ENCODE data around the gene RAET1G.
"Not testable (repeated sequence)": the region's sequence is repeated elsewhere in the genome, so short reads cannot be mapped to it uniquely, and the experiment has no call there.

The RAET1G gene, protein sequence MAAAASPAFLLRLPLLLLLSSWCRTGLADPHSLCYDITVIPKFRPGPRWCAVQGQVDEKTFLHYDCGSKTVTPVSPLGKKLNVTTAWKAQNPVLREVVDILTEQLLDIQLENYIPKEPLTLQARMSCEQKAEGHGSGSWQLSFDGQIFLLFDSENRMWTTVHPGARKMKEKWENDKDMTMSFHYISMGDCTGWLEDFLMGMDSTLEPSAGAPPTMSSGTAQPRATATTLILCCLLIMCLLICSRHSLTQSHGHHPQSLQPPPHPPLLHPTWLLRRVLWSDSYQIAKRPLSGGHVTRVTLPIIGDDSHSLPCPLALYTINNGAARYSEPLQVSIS

GRCh38 chr6:149922642-149923326, at the start of gene RAET1G:
Gene RAET1G (minus strand): TSS chr6:149923121. CDS start chr6:149923010, 111 bp downstream.
- peak; percentile 91 for DNase-seq (ENCODE audit: low spot score)

DNA sequence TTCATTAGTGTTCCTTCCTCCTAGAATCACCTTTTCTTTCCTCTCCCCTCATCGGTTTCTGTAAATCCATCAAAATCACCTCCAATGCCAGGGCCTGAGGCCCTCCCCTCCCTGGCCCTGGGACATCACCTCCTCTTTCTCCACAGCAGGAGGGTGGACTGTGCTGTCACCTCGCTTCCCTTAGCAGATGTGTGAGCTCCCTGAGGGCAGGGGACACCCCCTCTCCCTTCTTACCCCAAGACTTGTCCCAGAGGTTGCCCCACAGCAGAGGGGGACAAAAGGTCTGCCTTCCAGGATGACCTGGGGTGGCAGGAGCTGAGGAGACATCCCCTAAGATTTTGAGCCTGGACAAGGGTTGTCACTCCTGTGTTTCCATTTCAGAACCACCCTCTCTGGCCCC, 46.7 kb upstream of the RAET1G start:
- DNase-seq (ENCODE audit: low spot score) = no peak

DNA sequence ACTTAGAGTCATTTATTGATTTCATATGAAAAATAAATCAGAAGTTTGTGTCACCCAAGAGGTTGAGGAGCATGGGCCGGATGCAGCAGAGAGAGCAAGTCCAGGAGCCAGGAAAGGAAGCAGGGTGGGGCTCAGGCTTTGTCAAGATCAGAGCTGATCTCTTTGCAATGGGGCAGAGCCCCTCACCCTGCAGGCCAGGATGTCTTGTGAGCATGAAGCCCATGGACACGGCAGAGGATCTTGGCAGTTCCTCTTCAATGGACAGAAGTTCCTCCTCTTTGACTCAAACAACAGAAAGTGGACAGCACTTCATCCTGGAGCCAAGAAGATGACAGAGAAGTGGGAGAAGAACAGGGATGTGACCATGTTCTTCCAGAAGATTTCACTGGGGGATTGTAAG, 46.0 kb upstream of the RAET1G start:
- DNase-seq (ENCODE audit: low spot score) = peak; percentile 26

- DNase-seq (ENCODE audit: low spot score) = peak; percentile 8
These were observed 45.1 kb upstream of the RAET1G start for GRCh38 chr6:149967999-149968398.

- peak; percentile 14 for DNase-seq (ENCODE audit: low spot score)
These were observed 44.7 kb upstream of the RAET1G start for GRCh38 chr6:149967591-149967990.

DNA sequence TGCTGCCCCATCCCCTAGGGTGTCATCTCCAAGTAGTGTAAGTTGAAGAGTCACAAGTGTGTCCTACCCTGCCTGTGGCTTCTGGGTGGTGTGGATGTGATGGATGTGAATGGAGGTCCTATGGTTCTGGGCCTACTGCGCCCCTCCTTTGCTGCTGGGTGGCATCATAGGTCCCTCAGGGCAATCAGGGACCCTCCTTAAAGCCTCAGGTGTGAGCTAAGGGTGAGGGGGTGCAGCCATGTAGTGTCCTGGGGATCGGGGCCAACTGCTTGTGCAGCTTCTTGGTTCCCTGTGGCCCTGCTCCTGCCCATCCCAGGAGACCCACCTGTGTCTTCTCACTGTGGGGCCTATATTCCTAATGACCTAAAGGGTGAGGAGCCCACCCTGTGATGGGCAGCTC, 43.4 kb upstream of the RAET1G start:
- peak; percentile 33 for DNase-seq (ENCODE audit: low spot score)

DNA sequence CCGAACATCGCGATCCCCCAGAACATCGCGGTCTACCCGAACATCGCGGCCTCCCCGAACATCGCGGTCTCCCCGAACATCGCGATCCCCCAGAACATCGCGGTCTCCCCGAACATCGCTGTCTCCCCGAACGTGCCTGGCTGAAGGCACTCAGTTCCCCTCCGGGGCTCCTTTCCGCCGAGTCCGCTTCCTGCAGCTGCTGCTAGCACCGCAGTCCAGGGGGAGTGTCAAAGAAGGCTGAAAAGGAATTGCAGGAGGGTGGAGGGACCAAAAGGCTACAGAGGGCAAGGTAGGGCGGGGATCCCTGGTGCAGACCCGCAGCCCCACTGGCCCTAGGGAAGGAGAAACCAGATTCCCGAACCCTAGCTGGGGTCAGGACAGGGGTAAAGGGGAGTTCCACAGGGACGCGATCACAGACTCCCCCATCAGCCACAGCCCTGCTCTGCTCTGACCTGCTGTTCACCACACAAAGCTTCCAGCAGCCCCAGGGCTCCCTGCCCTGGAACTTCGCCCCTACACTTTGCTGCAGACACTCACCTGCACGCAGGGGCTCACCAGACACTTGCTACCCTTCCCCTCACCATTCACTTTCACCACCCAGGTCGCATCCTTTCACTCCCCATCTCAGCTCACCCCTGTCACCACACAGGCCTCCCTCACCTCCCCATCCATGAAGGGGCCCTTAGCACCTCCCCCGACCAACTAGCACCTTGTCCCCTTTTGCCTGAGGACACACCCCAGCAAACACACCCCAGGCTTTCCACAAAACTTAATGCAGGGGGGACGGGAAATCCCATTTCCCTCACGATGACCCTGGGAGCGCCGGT, 42.5 kb upstream of the RAET1G start:
- DNase-seq (ENCODE audit: low spot score) = peak; percentile 63

- DNase-seq (ENCODE audit: low spot score) = peak; percentile 61
These were observed 41.6 kb upstream of the RAET1G start for GRCh38 chr6:149964308-149965193.

DNA sequence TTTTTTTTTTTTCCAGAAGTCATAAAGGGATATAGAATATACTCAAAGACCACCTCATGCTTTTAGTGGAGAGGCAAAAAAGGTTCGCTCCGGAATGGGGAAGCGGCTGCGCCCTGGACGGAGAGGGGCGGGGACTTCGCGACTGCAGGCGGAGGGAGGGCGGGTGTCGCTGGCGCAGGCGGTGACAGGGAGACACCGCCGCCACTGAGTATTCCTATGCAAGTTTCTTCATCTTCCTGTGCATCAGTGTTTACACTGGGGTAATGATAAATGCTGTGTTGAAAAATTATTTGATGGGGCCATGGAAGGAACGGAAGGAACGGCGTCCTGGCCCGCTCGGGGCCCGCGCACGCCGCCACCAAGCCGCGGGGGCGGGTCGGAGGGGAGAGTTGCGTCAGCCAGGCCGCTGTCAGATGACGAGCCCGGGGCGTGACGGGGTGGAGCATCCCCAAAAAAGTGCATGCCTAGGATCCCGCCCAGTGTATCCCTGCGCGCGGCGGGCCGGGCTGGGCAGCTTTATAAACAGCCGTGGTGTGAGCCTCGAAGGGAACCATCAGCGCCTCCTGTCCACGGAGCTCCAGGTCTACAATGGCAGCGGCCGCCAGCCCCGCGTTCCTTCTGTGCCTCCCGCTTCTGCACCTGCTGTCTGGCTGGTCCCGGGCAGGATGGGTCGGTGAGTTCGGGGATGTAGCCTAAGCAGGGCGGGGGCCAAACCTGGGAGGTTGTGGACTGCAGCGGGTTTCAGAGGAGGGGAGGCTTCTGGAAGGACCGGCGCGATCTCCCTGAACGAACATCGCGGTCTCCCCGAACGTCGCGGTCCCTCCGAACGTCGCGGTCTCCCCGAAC, 40.8 kb upstream of the RAET1G start, which contains the start of gene ULBP1:
Gene ULBP1 (plus strand): TSS at position 482 of the 846 bp plus-strand sequence. CDS start 107 bp downstream, at position 589.
- DNase-seq (ENCODE audit: low spot score) = peak; percentile 91

DNA sequence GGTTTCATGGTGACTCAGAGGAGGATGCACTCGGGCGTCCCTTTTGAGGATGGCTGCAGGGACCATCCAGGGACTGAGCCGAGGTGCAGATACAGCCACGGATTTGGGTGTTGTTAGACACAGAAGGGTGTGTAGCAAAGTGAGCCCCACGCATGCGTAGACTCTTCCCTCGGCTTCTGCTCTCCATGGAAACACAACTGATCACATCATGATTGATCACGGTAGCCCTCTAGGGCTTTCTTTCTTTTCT, 40.2 kb upstream of the RAET1G start:
- DNase-seq (ENCODE audit: low spot score) = no peak

DNA sequence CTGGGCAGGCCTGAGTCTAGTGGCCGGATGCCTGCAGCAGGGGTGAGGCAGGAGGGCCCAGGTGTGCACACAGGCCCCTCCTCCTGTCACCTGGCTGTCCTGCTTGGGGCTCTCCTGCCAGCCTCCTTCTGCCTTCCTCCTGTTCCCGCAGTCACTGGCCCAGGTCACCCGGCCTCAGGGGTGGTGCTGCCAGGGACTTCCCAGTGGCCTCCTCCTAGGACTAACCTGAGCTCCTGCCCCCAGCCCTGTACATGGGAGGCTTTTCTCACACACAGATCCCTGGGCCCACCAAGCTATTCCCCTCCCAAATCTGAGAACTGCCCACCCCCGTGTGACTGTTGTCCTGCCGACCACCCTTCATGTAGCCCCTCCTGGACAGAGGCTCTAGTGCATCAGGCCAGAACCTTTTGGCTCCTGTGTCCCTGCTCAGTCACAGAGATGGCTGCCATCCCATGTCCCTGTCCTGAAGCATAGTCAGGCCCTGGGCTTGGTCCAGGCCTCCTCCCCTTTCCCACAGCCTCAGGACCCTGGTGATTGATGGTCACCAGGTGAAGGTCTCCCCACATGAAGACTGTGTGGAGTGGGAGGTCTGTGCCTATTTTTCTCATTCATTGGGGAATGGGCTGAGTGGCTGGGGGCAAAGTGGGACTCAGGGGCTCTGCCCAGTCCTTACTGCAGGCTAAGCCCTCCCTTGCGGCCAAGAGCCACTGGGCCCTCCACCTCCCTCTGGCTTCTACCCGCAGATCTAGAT, 39.7 kb upstream of the RAET1G start:
- peak; percentile 61 for DNase-seq (ENCODE audit: low spot score)

DNA sequence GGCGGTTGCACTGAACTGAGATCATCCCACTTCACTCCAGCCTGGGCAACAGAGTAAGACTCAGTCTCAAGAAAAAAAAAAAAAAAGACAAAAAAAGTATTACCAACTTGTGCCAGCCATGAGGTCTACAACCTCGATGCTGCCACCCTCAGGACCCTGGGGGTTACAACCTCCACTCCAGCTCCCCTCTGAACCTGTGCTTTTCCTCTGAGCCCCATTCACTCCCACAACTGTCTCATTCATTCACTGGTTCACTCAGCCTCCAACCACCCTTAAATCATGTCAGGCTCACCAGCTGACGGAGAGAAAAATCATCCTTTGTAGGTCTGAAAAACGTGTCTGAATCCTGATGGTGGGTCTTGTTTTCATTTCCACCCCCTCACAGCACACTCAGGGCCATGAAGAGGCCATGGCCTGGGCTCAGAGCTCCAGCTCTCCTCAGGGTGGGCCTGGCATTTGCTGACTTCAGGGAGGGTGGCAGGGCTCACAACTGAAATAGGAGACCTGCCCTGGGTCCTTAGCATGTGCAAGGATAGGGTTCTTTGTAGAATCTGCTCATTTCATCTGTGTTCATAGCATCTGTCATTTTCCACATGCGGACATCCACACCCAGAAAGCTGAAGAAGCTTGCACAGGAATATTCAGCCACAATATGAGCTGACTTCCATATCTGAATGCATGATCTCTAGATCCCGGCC, 39.0 kb upstream of the RAET1G start:
- DNase-seq (ENCODE audit: low spot score) = peak; percentile 40

- peak; percentile 34 for DNase-seq (ENCODE audit: low spot score)
These were observed 37.6 kb upstream of the RAET1G start for GRCh38 chr6:149960488-149960887.

- not testable (repeated sequence) for DNase-seq (ENCODE audit: low spot score)
These were observed 36.9 kb upstream of the RAET1G start for GRCh38 chr6:149959806-149960205.

DNA sequence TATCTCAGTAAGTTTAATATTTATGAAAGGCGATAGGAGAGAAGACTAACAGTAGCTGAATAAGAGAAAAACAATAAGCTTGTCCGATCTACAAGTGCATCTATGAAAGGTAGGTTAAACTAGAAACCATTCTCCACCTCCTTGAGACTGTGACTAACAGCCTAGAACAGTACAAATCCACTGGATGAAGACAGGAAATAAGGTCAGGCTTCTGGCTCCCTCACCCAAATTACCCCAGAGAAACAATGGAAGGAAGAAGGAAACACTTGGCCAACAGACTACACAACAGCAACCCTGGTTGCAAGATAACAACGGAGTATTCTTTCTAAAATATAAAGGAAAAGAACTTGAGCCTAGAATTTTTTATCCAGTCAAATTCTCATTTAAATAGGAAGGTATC, 35.2 kb upstream of the RAET1G start:
- DNase-seq (ENCODE audit: low spot score) = not testable (repeated sequence)

- DNase-seq (ENCODE audit: low spot score) = peak; percentile 32
These were observed 32.9 kb upstream of the RAET1G start for GRCh38 chr6:149955654-149956317.

DNA sequence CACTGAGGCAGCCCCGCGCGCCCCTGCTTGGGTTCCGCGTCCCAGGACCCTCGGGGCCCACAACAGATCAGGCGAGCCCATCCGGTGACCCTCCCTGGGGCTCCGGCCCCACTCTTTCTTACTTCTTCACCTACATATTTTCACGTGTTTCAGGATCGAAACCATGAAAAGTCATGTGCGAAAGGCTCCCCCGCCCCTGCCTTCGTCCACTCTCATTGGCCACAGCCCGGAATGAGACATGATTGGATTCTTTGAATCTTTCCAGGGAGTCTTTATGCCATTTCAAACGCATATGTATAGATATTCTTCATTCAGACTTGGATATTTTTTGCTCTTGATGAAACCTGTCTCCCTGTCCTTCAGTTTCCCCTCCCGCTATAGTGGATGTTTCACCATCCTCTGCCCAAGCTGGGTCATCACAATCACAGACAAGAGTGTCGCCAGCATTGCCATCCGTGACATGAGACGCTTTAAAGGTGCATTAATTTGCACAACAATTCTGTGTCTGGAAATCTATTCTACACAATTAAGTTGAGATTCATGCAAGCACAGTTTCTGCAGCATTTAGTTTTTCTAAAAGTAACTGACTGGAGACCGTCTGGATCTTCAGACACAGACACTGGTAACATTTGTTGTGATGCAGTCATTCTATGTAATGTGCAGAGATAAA, 32.2 kb upstream of the RAET1G start:
- DNase-seq (ENCODE audit: low spot score) = peak; percentile 5

DNA sequence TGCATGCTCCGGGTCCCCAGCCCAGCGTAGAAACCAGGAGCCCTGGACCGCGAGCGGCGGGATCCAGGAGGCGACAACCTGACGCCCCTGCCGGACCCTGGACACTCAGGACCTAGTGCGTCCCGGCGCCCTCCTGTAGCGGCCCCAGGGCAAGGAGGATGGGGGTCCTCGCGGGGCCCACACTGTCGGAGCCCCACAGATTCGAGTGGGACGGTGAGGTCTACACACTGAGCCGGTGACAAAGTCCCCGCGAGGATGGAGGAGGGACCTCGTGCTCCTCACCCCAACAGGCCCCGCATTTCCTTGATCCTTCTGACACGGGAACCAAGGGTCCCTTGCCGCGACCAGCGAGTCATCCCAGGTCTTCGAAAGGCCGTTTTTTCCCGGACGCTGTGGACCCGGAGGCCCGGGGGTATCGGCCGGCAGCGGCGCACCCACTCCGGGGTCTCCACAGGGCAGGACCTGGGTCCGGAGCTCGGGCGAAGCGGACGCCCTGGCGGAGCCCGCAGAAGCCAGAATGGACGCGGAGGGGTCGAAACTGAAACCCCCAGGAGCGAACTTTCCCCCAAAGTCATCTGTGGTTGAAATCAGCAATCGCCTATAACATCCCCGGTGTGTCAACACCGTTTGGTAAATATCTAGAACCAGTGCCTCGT, 31.5 kb upstream of the RAET1G start:
- DNase-seq (ENCODE audit: low spot score) = not testable (repeated sequence)
